Muscle layer of colon (tissue), 2 donors: ENCODE measurements around the gene KIF27.

ENCODE experiments used
- H3K27ac ChIP-seq: one replicate; pipeline ENCODE4 v1.7.0; 2013; ENCODE audit warnings: low read depth, mild to moderate bottlenecking, low read length, moderate library complexity
- H3K27me3 ChIP-seq, 2 donors: one replicate each; pipeline ENCODE4 v1.7.0; 2013; ENCODE audit warnings: low read length in 2 of 2, mild to moderate bottlenecking in 2 of 2; ENCODE audit not compliant: insufficient read depth in 2 of 2, control insufficient read depth in 1 of 2
- H3K36me3 ChIP-seq: one replicate; pipeline ENCODE4 v1.7.0; 2013; ENCODE audit warnings: mild to moderate bottlenecking, low read length; ENCODE audit not compliant: insufficient read depth
- H3K4me1 ChIP-seq: one replicate; pipeline ENCODE4 v1.7.0; 2013; ENCODE audit warnings: mild to moderate bottlenecking, low read length; ENCODE audit not compliant: insufficient read depth
- H3K4me3 ChIP-seq, 2 donors: one replicate each; pipeline ENCODE4 v1.7.0; 2013; ENCODE audit warnings: low read length in 2 of 2, low read depth in 1 of 2, mild to moderate bottlenecking in 1 of 2, moderate library complexity in 1 of 2
- H3K9ac ChIP-seq: one replicate; pipeline ENCODE4 v1.7.0; 2013; ENCODE audit warnings: low read length
- H3K9me3 ChIP-seq: one replicate; pipeline ENCODE4 v1.7.0; 2013; ENCODE audit warnings: mild to moderate bottlenecking, low read length
- donor health status: abdominal sarcoma.
- donor health status: Adenocarcinoma of cecum.

KIF27 gene

DNA sequence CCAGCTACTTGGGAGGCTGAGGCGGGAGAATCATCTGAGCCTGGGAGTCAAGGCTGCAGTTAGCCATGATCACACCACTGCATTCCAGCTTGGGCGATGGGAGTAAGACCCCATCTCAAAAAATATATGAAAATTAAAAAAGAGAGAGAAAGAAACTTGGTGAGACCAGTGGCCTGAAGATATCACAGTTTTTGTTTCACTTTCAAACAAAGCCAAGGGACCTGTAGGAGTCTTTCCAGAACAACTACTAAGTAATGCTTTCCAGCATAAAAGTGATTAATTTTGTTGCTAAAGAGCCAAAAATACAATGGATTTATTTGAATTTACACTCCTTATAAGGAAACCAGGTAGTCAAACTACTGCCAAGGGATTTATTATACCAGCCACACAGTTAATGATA is 127.2 kb downstream of the KIF27 start:
- H3K9ac ChIP-seq = no peak overlapping the region
- no peaks in the 10 kb centered on the region for H3K4me1 ChIP-seq
- H3K9me3 ChIP-seq = no peaks in the 10 kb centered on the region
- H3K27ac ChIP-seq = no peak overlapping the region
- H3K36me3 ChIP-seq = peaks cover 10% of the 10 kb centered on the region
- no peak overlapping the region for H3K4me3 ChIP-seq
- H3K27me3 ChIP-seq = no peaks in the 10 kb centered on the region

DNA sequence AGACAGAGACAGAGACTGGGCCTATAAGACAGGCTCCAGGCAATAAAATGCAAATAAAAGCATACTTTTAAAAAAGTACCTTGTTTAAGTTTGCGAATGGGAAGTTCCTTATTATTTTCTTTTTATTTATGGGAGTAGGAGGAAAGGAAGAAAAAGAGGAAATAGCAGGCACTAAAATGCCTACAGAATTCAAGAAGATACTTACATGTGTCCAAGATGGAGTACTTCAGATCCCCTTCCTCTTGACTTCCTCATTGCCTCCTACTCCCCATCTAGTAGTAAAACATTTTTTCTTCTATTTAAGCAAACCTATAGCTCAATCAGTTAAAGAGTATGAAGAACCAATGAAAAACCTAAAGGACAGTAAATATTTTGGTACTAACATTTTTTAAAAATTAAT is 128.5 kb downstream of the KIF27 start:
- Histone ChIP-seq H3K4me3 (no peak overlapping the region), H3K9ac (no peak overlapping the region), H3K9me3 (no peaks in the 10 kb centered on the region), H3K27me3 (no peaks in the 10 kb centered on the region), H3K36me3 (peaks cover 10% of the 10 kb centered on the region), H3K27ac (no peak overlapping the region), H3K4me1 (no peaks in the 10 kb centered on the region)
